A673 (cell line): ENCODE results near the gene CD163L1. TPM values are rescaled to one million over a fixed set of nuclear protein-coding genes. Genes with fewer than 3 reads are reported as not detected.

Experiments
- BruUV-seq: library from RNA; stranded (reverse); fragments of 400-500 nt; replicated peaks from 2 replicates; lab custom pipeline; 2021; lab: Mats Ljungman, UMichigan
- CTCF ChIA-PET: fragments of 300-600 bp; sonication (Branson Sonifier 250); formaldehyde crosslinking; loops from one replicate; lab custom pipeline; 2022; ENCODE audit warnings: antibody characterized with exemption; lab: Charles Lee
- POLR2A ChIA-PET: fragments of 300-600 bp; sonication (Branson Sonifier 250); formaldehyde crosslinking; loops from one replicate; lab custom pipeline; 2022; ENCODE audit warnings: antibody characterized with exemption; ENCODE audit not compliant: low non-redundant PET; lab: Charles Lee
- DNase-seq: peaks from one replicate; pipeline ENCODE4 v3.0.0-alpha.2; 2015; ENCODE audit warnings: low spot score
- H3K27ac ChIP-seq: fragments of 200-600 bp; sonication (generic); 2 replicates; pipeline ENCODE4 v1.5.1; 2016; ENCODE audit warnings: mixed run types, low read depth, mild to moderate bottlenecking, mixed read lengths, antibody characterized with exemption, low read length; ENCODE audit not compliant: poor library complexity, severe bottlenecking
- H3K27me3 ChIP-seq: fragments of 200-600 bp; sonication (generic); replicated peaks from 2 replicates; pipeline ENCODE4 v1.6.1; 2017; ENCODE audit warnings: mixed run types, low read depth, mild to moderate bottlenecking, mixed read lengths, antibody characterized with exemption, low read length; ENCODE audit not compliant: insufficient read depth, poor library complexity
- H3K36me3 ChIP-seq: fragments of 200-600 bp; sonication (generic); 2 replicates; pipeline ENCODE4 v1.6.1; 2016; ENCODE audit warnings: mixed run types, mild to moderate bottlenecking, mixed read lengths, antibody characterized with exemption, low read length; ENCODE audit not compliant: insufficient read depth, poor library complexity, severe bottlenecking
- H3K4me1 ChIP-seq: fragments of 200-600 bp; sonication (generic); 2 replicates; pipeline ENCODE4 v1.6.1; 2017; ENCODE audit warnings: mixed run types, mild to moderate bottlenecking, mixed read lengths, antibody characterized with exemption, low read length; ENCODE audit not compliant: insufficient read depth, poor library complexity, severe bottlenecking
- H3K4me3 ChIP-seq: fragments of 200-600 bp; sonication (generic); 2 replicates; pipeline ENCODE4 v1.5.1; 2016; ENCODE audit warnings: low read depth, mixed run types, mild to moderate bottlenecking, mixed read lengths, low read length; ENCODE audit not compliant: poor library complexity, severe bottlenecking
- H3K9me3 ChIP-seq: fragments of 200-600 bp; sonication (generic); 2 replicates; pipeline ENCODE4 v1.6.1; 2016; ENCODE audit warnings: mixed run types, low read depth, mild to moderate bottlenecking, mixed read lengths, antibody characterized with exemption, low read length; ENCODE audit not compliant: poor library complexity, severe bottlenecking
- EZH2 ChIP-seq: fragments of 200-600 bp; sonication (generic); IDR thresholded peaks from 2 replicates; pipeline ENCODE4 v1.6.1; 2017; ENCODE audit warnings: borderline replicate concordance, low read depth, mild to moderate bottlenecking, mixed read lengths, antibody characterized with exemption, low read length; ENCODE audit not compliant: poor library complexity, severe bottlenecking
- intact Hi-C: fragments of 100-400 bp; cut with micrococcal nuclease; formaldehyde crosslinking; loops from one replicate; pipeline ENCODE4 v1.10.0; 2022; ENCODE audit not compliant: unreplicated experiment
- total RNA-seq: library from RNA; stranded (reverse); gene quantifications from 2 replicates; pipeline ENCODE4 v1.2.3, GENCODE V29; 2021
- TF ChIP-seq, protein P1 (sequence below): fragments of 300-800, 200-600 bp; sonication (generic); conservative IDR thresholded peaks from 2 replicates; pipeline ENCODE4 v1.5.1; 2017; ENCODE audit warnings: low read depth, mild to moderate bottlenecking, antibody characterized with exemption, low read length, moderate library complexity, mixed read lengths

CD163L1 gene
- total RNA-seq, 1 experiment from 2014 or later, result 0.52 TPM

DNA sequence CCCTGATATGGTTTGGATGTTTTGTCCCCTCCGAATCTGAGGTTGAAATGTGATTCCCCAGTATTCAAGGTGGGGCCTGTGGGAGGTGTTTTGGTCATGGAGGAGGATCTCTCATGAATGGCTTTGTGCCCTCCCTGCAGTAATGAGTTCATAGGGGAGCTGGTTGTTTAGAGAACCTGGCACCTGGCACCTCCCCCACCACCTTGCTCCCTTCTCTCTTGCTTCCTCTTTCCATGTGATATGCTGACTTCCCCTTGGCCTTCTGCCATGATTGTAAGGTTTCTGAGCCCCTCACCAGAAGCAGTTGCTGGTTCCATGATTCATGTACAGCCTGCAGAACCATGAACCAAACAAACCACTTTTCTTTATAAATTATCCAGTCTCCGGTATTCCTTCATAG lies 32.6 kb downstream of the CD163L1 start:
- DNase-seq, result no peak
- no TSS peak for BruUV-seq
- ChIA-PET CTCF (no interaction called here), POLR2A (no interaction called here)
- Histone ChIP-seq H3K27ac (no peak overlapping the region), H3K9me3 (no peaks in the 10 kb centered on the region), H3K36me3 (no peaks in the 10 kb centered on the region), H3K4me1 (no peaks in the 10 kb centered on the region), H3K27me3 (peaks cover 8% of the 10 kb centered on the region), H3K4me3 (no peak overlapping the region)
- TF ChIP-seq, protein P1, sequence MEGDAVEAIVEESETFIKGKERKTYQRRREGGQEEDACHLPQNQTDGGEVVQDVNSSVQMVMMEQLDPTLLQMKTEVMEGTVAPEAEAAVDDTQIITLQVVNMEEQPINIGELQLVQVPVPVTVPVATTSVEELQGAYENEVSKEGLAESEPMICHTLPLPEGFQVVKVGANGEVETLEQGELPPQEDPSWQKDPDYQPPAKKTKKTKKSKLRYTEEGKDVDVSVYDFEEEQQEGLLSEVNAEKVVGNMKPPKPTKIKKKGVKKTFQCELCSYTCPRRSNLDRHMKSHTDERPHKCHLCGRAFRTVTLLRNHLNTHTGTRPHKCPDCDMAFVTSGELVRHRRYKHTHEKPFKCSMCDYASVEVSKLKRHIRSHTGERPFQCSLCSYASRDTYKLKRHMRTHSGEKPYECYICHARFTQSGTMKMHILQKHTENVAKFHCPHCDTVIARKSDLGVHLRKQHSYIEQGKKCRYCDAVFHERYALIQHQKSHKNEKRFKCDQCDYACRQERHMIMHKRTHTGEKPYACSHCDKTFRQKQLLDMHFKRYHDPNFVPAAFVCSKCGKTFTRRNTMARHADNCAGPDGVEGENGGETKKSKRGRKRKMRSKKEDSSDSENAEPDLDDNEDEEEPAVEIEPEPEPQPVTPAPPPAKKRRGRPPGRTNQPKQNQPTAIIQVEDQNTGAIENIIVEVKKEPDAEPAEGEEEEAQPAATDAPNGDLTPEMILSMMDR, result no peak
- no peak for TF ChIP-seq EZH2
- intact Hi-C loops, result no loop called here

DNA sequence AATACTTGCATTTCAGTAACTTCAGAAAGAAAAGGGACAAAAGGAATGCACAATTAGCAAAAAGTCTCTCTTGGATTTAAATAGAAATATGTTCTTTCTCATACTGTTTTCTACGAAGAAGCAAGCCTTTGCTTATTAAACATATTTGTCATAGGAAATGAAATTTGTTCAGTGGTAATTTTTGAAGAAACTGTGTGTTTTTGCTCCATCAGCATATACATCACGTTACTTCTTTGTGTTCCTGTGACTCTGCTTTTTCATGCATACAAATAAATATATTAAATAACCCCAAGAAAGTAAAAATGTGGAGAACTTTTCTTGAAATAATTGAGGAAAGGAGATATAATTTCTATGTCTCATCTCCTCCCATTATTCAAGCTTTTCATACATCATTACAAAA lies 39.7 kb downstream of the CD163L1 start:
- TF ChIP-seq EZH2, result no peak
- Histone ChIP-seq H3K27me3 (peaks cover 6% of the 10 kb centered on the region), H3K4me1 (no peaks in the 10 kb centered on the region), H3K4me3 (no peak overlapping the region), H3K36me3 (no peaks in the 10 kb centered on the region), H3K27ac (no peak overlapping the region), H3K9me3 (no peaks in the 10 kb centered on the region)
- ChIA-PET POLR2A (no interaction called here), CTCF (no interaction called here)
- intact Hi-C loops, result no loop called here
- no TSS peak for BruUV-seq
- DNase-seq, result no peak

DNA sequence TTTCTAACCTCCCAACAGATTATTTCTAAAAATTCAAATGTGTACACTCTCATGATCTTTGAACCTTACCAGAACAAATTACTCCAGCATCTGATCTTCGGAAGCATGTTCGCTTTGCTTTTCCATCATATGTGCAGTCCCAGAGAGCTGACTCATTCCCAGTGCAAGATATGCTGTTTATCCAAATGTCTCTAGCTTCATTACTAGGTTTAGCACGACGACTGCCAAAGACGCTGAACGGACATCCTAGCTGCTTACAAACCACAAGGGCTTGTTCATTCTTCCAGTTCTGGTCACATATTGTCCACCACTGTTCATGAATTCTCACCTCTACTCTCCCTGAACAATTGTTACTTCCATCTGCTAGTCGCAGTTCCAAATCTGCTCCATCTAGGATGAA lies 40.5 kb downstream of the CD163L1 start:
- Histone ChIP-seq H3K4me1 (no peaks in the 10 kb centered on the region), H3K4me3 (no peak overlapping the region), H3K9me3 (no peaks in the 10 kb centered on the region), H3K27ac (no peak overlapping the region), H3K36me3 (no peaks in the 10 kb centered on the region), H3K27me3 (peaks cover 6% of the 10 kb centered on the region)
- no peak for TF ChIP-seq EZH2
- TF ChIP-seq, protein P1, result no peak
- ChIA-PET CTCF (no interaction called here), POLR2A (no interaction called here)
- no peak for DNase-seq
- no TSS peak for BruUV-seq
- intact Hi-C loops, result no loop called here

DNA sequence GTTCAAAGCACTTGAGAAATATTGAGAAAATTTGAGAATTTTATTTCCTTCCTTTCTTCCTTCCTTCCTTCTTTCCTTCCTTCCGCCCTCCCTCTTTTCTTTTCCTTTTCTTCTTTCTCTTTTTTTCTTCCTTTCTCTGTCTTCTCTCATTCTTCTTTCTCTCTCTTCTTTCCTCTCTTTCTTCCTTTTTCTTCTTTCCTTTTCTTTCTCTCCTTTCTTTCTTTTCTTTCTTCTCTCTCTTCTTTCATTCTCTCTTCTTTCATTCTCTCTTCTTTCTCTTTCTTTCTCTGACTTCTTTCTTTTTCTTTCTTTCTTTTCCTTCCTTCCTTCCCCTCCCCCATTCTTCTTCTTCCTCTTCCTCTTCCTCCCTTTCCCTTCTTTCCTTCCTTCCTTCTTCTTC lies 44.9 kb downstream of the CD163L1 start:
- Histone ChIP-seq H3K4me3 (no peak overlapping the region), H3K9me3 (no peaks in the 10 kb centered on the region), H3K27ac (no peak overlapping the region), H3K27me3 (no peaks in the 10 kb centered on the region), H3K4me1 (no peaks in the 10 kb centered on the region), H3K36me3 (no peaks in the 10 kb centered on the region)
- no peak for DNase-seq
- no TSS peak for BruUV-seq
- no peak for TF ChIP-seq EZH2
- TF ChIP-seq, protein P1, result no peak
- intact Hi-C loops, result no loop called here
- ChIA-PET CTCF (no interaction called here), POLR2A (no interaction called here)
